HCT116 (cell line): ENCODE data around the gene PVRIG. TPM values are rescaled to one million over a fixed set of nuclear protein-coding genes. Genes with fewer than 3 reads are reported as not detected.
"Not testable (repeated sequence)": the region's sequence is repeated elsewhere in the genome, so short reads cannot be mapped to it uniquely, and the experiment has no call there.

ENCODE experiments used
- ATAC-seq: fragments of 200-7000 bp; cut with Tn5 transposase; 2 replicates; pipeline ENCODE4 v1.9.1; 2020; ENCODE audit warnings: mild to moderate bottlenecking, moderate library complexity
- BruUV-seq: library from RNA; stranded (reverse); fragments of 400-500 nt; replicated peaks from 2 replicates; lab custom pipeline; 2021; lab: Mats Ljungman, UMichigan
- CTCF ChIA-PET: fragments of 300-600 bp; sonication (Branson Sonifier 250); formaldehyde crosslinking; loops from one replicate; lab custom pipeline; 2021; ENCODE audit warnings: antibody characterized with exemption; lab: Charles Lee
- POLR2A ChIA-PET: fragments of 300-600, 350-600 bp; sonication (Branson Sonifier 250); formaldehyde crosslinking; loops from one replicate; lab custom pipeline; 2021; ENCODE audit warnings: antibody characterized with exemption; lab: Charles Lee
- RAD21 ChIA-PET, 2 experiments: fragments of 300-600 bp; sonication (Branson Sonifier 250); formaldehyde crosslinking; loops; one replicate each; lab custom pipeline; 2023; ENCODE audit warnings: low total read pairs in 2 of 2; ENCODE audit not compliant: uncharacterized antibody in 2 of 2, unreplicated experiment in 2 of 2, low non-redundant PET in 1 of 2; lab: Charles Lee
- DNase-seq: peaks from one replicate; pipeline ENCODE4 v3.0.0-alpha.2; 2010; ENCODE audit warnings: low read depth, low spot score
- H2AFZ ChIP-seq: fragments of 200-600 bp; shearing (Covaris generic), sonication (generic); 2 replicates; pipeline ENCODE4 v1.6.1; 2017; ENCODE audit warnings: low read depth, mixed run types, mixed read lengths, antibody characterized with exemption, low read length; ENCODE audit not compliant: poor library complexity, severe bottlenecking
- H3K27ac ChIP-seq: 2 replicates; pipeline ENCODE4 v1.5.1; 2012; ENCODE audit warnings: low read depth, low read length
- H3K27me3 ChIP-seq: fragments of 200-600 bp; sonication (generic); 2 replicates; pipeline ENCODE4 v1.6.1; 2016; ENCODE audit warnings: mixed run types, low read length, mixed read lengths; ENCODE audit not compliant: insufficient read depth
- H3K36me3 ChIP-seq, 2 experiments: fragments of 200-500 bp in 1 of 2; fragments of 200-600 bp in 1 of 2; sonication (Bioruptor generic) in 1 of 2; sonication (generic) in 1 of 2; 2 replicates each; pipeline versions ENCODE4 v1.5.1 to v1.6.1; 2014 to 2016; ENCODE audit warnings: low read length in 2 of 2, inconsistent platforms in 1 of 2, mixed read lengths in 1 of 2, mixed run types in 1 of 2; ENCODE audit not compliant: insufficient read depth in 2 of 2, control insufficient read depth in 1 of 2
- H3K4me1 ChIP-seq, 2 experiments: fragments of 200-600 bp in 1 of 2; sonication (generic) in 1 of 2; 2 replicates each; pipeline versions ENCODE4 v1.5.1 to v1.6.1; 2012 to 2017; ENCODE audit warnings: low read length in 2 of 2, inconsistent platforms in 1 of 2, mild to moderate bottlenecking in 1 of 2, mixed read lengths in 1 of 2, mixed run types in 1 of 2, moderate library complexity in 1 of 2; ENCODE audit not compliant: insufficient read depth in 2 of 2, control insufficient read depth in 1 of 2
- H3K4me2 ChIP-seq: fragments of 200-600 bp; sonication (generic); 2 replicates; pipeline ENCODE4 v1.6.1; 2017; ENCODE audit warnings: mixed run types, low read length, mixed read lengths
- H3K4me3 ChIP-seq, 2 experiments: fragments of 200-600 bp in 1 of 2; sonication (generic) in 1 of 2; replicated peaks in 1 of 2; 2 replicates each; pipeline ENCODE4 v1.5.1; 2011 to 2016; ENCODE audit warnings: low read length in 2 of 2, control low read depth in 1 of 2, low read depth in 1 of 2, mild to moderate bottlenecking in 1 of 2, mixed read lengths in 1 of 2, mixed run types in 1 of 2
- H3K79me2 ChIP-seq: fragments of 200-600 bp; sonication (generic); 2 replicates; pipeline ENCODE4 v1.6.1; 2017; ENCODE audit warnings: mild to moderate bottlenecking, mixed run types, low read length, moderate library complexity, mixed read lengths; ENCODE audit not compliant: insufficient read depth
- H3K9ac ChIP-seq: fragments of 200-600 bp; sonication (generic); 2 replicates; pipeline ENCODE4 v1.6.1; 2016; ENCODE audit warnings: low read length, mixed read lengths
- H3K9me2 ChIP-seq: fragments of 200-600 bp; sonication (generic), shearing (Covaris generic); 2 replicates; pipeline ENCODE4 v1.6.1; 2017; ENCODE audit warnings: mixed run types, mild to moderate bottlenecking, moderate library complexity; ENCODE audit not compliant: insufficient read depth
- H3K9me3 ChIP-seq, 2 experiments: fragments of 200-500 bp in 1 of 2; fragments of 200-600 bp in 1 of 2; sonication (Bioruptor generic) in 1 of 2; sonication (generic) in 1 of 2; 2 replicates each; pipeline ENCODE4 v1.6.1; 2014 to 2017; ENCODE audit warnings: low read length in 2 of 2, mixed read lengths in 2 of 2, inconsistent platforms in 1 of 2, low read depth in 1 of 2, mild to moderate bottlenecking in 1 of 2, mixed run types in 1 of 2, moderate library complexity in 1 of 2; ENCODE audit not compliant: control insufficient read depth in 1 of 2, insufficient read depth in 1 of 2
- H4K20me1 ChIP-seq: fragments of 200-600 bp; sonication (generic), shearing (Covaris generic); 2 replicates; pipeline ENCODE4 v1.6.1; 2017; ENCODE audit warnings: mixed run types, mild to moderate bottlenecking, moderate library complexity; ENCODE audit not compliant: insufficient read depth
- intact Hi-C: fragments of 100-400 bp; cut with micrococcal nuclease; formaldehyde crosslinking; loops from 2 replicates; pipeline ENCODE4 v1.10.0; 2022
- total RNA-seq: library from RNA; stranded (reverse); gene quantifications from one replicate; pipeline ENCODE4 v1.2.1, GENCODE V29; 2021; ENCODE audit not compliant: unreplicated experiment

PVRIG gene
- total RNA-seq, 1 experiment from 2014 or later, result 0.30 TPM

GRCh38 chr7:100224891-100225290 is 5.1 kb downstream of the PVRIG start:
- not testable (repeated sequence) for BruUV-seq

DNA sequence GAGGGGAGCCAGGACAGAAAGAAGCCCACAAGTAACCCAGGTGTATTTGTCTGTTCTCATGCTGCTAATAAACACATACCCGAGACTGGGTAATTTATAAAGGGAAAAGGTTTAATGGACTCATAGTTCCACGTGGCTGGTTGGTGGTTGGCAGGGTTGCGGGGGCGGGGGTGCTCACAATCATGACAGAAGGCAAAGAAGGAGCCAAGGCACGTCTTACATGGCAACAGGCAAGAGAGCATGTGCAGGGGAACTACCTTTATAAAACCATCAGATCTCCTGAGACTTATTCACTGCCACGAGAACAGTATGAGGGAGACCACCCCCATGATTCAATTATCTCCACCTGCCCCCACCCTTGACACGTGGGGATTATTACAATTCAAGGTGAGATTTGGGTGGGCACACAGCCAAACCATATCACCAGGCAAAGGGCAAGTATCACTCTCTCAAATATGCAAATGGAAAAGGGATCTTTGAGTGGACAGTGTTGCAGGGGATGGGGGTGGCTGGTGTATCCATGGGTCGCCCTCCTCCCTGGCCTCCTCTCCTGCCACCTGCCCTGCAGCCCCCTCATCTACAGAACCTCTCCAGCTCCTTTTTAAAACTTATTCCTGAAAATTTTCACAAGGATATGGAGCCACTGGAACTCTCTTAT is 15.0 kb downstream of the PVRIG start:
- H3K36me3 ChIP-seq, H4K20me1 ChIP-seq, H3K4me3 ChIP-seq, H3K9ac ChIP-seq, DNase-seq, ATAC-seq, CTCF ChIA-PET, H3K27ac ChIP-seq, H3K4me2 ChIP-seq, H3K9me2 ChIP-seq, H3K27me3 ChIP-seq, H3K9me3 ChIP-seq, BruUV-seq, intact Hi-C loops, H3K79me2 ChIP-seq, RAD21 ChIA-PET, POLR2A ChIA-PET, H2AFZ ChIP-seq: not testable (repeated sequence)
- H3K4me1 ChIP-seq, result peaks cover 7 to 15% of the 10 kb centered on the region in 2 experiments; a peak in 3 of 4 replicates

More at GRCh38 chr7:100224891-100225290, 5.1 kb downstream of the PVRIG start:
- ATAC-seq, H3K27me3 ChIP-seq, intact Hi-C loops, H3K4me1 ChIP-seq, POLR2A ChIA-PET, H3K27ac ChIP-seq, H3K9ac ChIP-seq, H3K9me2 ChIP-seq, RAD21 ChIA-PET, H3K4me3 ChIP-seq, DNase-seq, H3K4me2 ChIP-seq, H2AFZ ChIP-seq, H3K36me3 ChIP-seq, CTCF ChIA-PET, H3K79me2 ChIP-seq, H4K20me1 ChIP-seq, H3K9me3 ChIP-seq: not testable (repeated sequence)

DNA sequence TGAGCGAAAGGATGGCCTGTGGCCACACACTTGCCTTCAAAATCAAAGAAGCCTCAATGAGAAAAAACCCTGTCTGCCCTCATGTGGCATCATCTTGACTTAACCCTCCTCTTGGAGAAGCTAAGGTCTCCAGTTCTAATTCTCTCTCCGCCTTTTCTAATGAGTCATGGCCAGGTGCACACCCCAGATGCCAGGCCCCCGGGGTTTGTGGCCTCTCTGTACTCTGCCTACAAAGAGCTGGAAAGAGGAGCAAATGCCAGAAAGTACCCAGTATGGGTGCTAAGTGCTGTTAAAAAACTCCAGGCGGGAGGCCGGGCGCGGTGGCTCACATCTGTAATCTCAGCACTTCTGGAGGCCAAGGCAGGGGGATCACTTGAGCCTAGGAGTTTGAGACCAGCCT is 20.2 kb downstream of the PVRIG start:
- not testable (repeated sequence) for H3K36me3 ChIP-seq, BruUV-seq

More for the DNA sequence above, 20.2 kb downstream of the PVRIG start:
- peak; percentile 7 for DNase-seq
- H3K27ac ChIP-seq, result peak overlapping the region; percentile 19; the same call in 1 of the 2 replicates
- H2AFZ ChIP-seq, H3K4me3 ChIP-seq, intact Hi-C loops, H3K27me3 ChIP-seq, CTCF ChIA-PET, POLR2A ChIA-PET, H4K20me1 ChIP-seq, H3K79me2 ChIP-seq, H3K9me2 ChIP-seq, RAD21 ChIA-PET, H3K9ac ChIP-seq, H3K9me3 ChIP-seq: not testable (repeated sequence)
- H3K4me2 ChIP-seq, result peak overlapping the region; percentile 32; the same call in 1 of the 2 replicates
- ATAC-seq, result peak; percentile 84
- peaks cover 31 to 50% of the 10 kb centered on the region in 2 experiments for H3K4me1 ChIP-seq
